Lower leg skin (tissue), 3 donors: ENCODE data around the gene AUH.

Experiments
- POLR2A ChIP-seq, 2 donors: fragments of 450-650 bp; IDR thresholded peaks; one replicate each; pipeline ENCODE4 v1.6.1; 2016 to 2017; ENCODE audit warnings: antibody characterized with exemption in 2 of 2, mild to moderate bottlenecking in 1 of 2, moderate library complexity in 1 of 2
- TF ChIP-seq, protein P1 (sequence below), 3 donors: fragments of 450-650 bp; IDR thresholded peaks; one replicate each; pipeline ENCODE4 v1.5.1; 2016; ENCODE audit warnings: antibody characterized with exemption in 3 of 3, mild to moderate bottlenecking in 3 of 3, moderate library complexity in 2 of 3

- TF ChIP-seq, protein P1, sequence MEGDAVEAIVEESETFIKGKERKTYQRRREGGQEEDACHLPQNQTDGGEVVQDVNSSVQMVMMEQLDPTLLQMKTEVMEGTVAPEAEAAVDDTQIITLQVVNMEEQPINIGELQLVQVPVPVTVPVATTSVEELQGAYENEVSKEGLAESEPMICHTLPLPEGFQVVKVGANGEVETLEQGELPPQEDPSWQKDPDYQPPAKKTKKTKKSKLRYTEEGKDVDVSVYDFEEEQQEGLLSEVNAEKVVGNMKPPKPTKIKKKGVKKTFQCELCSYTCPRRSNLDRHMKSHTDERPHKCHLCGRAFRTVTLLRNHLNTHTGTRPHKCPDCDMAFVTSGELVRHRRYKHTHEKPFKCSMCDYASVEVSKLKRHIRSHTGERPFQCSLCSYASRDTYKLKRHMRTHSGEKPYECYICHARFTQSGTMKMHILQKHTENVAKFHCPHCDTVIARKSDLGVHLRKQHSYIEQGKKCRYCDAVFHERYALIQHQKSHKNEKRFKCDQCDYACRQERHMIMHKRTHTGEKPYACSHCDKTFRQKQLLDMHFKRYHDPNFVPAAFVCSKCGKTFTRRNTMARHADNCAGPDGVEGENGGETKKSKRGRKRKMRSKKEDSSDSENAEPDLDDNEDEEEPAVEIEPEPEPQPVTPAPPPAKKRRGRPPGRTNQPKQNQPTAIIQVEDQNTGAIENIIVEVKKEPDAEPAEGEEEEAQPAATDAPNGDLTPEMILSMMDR (IDR thresholded peaks at IDR 0.05) = no peak
- no peak for TF ChIP-seq POLR2A (IDR thresholded peaks at IDR 0.05)
These were observed 15.1 kb downstream of the AUH start for GRCh38 chr9:91346644-91347043.
